Measurements from ENCODE around the gene PNLIPRP3. TPM values are rescaled to one million over a fixed set of nuclear protein-coding genes. Genes with fewer than 3 reads are reported as not detected.
A peak's percentile ranks its signal among the peaks of the same experiment; 100 is the strongest.

Gene PNLIPRP3
- total RNA-seq, 1 experiment from 2014 or later, result not detected

DNA sequence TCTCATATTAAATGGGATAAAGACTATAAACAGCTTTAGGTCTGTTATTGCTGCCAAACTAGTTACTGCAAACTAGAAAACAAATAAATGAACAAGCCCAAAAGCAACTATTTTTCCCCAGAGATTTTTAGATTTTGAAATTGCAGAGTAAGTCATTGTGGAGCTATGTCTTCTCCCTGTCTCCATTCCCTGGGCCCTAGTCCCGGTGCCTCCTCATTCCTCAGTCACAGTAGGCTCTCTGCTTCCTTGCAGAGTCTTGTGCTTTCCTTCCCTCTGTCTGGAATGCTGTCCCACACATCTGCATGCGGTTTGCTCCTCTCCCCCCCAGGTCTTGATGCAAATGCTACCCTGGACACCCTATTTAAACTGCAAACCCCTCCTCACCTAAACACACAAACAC lies 4.0 kb downstream of the PNLIPRP3 start:
- TF ChIP-seq TP53 (CRISPR knock-in tag; IDR thresholded peaks at IDR 0.05), result no peak
- TF ChIP-seq ZNF423 (CRISPR knock-in tag; IDR thresholded peaks at IDR 0.05), result no peak
- no peak for TF ChIP-seq JUN (CRISPR knock-in tag; IDR thresholded peaks at IDR 0.05)
- TF ChIP-seq RELA (CRISPR knock-in tag; IDR thresholded peaks at IDR 0.05; ENCODE audit: borderline replicate concordance), result no peak
- no peak for TF ChIP-seq ZNF532 (CRISPR knock-in tag; IDR thresholded peaks at IDR 0.05; ENCODE audit: borderline replicate concordance)
- TF ChIP-seq SMAD3 (CRISPR knock-in tag; IDR thresholded peaks at IDR 0.05; ENCODE audit: borderline replicate concordance), result no peak
- no peak for TF ChIP-seq JAZF1 (CRISPR knock-in tag; IDR thresholded peaks at IDR 0.05)
- CTCF ChIA-PET, result no interaction called here
- no peaks in the 10 kb centered on the region for H3K27me3 Mint-ChIP-seq (ENCODE audit: low read depth)
- H3K27ac Mint-ChIP-seq, result no peak overlapping the region
- POLR2A ChIA-PET, result no interaction called here
- H3K36me3 Mint-ChIP-seq, result no peaks in the 10 kb centered on the region
- H3K4me1 Mint-ChIP-seq, result no peaks in the 10 kb centered on the region
- DNase-seq (ENCODE audit: low spot score) (peak; percentile 11), ATAC-seq (peak; percentile 43; the same call in 1 of the 2 replicates)
- no peak overlapping the region for H3K4me3 Mint-ChIP-seq
- H3K9me3 Mint-ChIP-seq, result no peaks in the 10 kb centered on the region

DNA sequence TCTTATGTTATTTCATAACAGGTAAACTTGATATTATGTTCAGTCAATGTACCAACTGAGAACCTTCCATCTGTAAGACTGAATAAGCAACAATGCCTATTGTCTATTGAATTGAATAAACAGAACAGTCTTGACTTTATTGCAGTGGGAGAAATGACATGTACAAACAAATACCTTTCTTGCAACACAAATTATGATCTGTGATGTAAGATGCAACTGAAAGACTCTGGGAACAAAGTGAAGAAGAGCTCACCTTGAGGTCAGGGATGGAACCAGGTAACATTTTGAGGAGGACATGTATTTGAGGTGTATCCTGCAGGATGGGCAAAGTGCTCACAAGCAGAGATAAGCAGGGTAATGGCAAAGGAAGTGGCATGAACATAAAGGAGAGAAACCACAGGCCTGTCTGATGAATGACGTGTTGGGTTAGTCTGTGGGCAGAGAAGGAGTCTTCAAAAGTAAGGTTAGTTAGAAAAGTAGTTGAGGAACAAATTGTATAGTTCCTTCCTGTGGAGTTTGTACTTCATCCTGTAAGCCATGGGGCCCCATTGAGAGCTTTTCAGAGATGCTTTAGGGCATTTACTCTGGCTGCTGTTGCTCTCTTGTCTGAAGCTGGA lies 9.5 kb downstream of the PNLIPRP3 start:
- no peak for DNase-seq (ENCODE audit: low spot score)
- ChIA-PET POLR2A (no interaction called here), CTCF (no interaction called here)
- Mint-ChIP-seq H3K4me1 (no peaks in the 10 kb centered on the region), H3K9me3 (no peaks in the 10 kb centered on the region), H3K4me3 (no peak overlapping the region), H3K27me3 (ENCODE audit: low read depth) (no peaks in the 10 kb centered on the region), H3K27ac (no peak overlapping the region), H3K36me3 (no peaks in the 10 kb centered on the region)
- no peak for ATAC-seq
- TF ChIP-seq SMAD4 (CRISPR knock-in tag; IDR thresholded peaks at IDR 0.05), result no peak
- TF ChIP-seq RORB (CRISPR knock-in tag; IDR thresholded peaks at IDR 0.05), result no peak
- TF ChIP-seq ZNF671 (CRISPR knock-in tag; IDR thresholded peaks at IDR 0.05), result no peak
- TF ChIP-seq ESRRA (CRISPR knock-in tag; IDR thresholded peaks at IDR 0.05; ENCODE audit: borderline replicate concordance), result no peak
- TF ChIP-seq, protein P1, sequence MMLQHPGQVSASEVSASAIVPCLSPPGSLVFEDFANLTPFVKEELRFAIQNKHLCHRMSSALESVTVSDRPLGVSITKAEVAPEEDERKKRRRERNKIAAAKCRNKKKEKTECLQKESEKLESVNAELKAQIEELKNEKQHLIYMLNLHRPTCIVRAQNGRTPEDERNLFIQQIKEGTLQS (CRISPR knock-in tag; conservative IDR thresholded peaks at IDR 0.05), result no peak
- TF ChIP-seq FOXP1 (CRISPR knock-in tag; IDR thresholded peaks at IDR 0.05; ENCODE audit: borderline replicate concordance), result no peak
- TF ChIP-seq JUN (CRISPR knock-in tag; IDR thresholded peaks at IDR 0.05), result no peak
- no peak for TF ChIP-seq JAZF1 (CRISPR knock-in tag; IDR thresholded peaks at IDR 0.05)
- TF ChIP-seq, protein P2, sequence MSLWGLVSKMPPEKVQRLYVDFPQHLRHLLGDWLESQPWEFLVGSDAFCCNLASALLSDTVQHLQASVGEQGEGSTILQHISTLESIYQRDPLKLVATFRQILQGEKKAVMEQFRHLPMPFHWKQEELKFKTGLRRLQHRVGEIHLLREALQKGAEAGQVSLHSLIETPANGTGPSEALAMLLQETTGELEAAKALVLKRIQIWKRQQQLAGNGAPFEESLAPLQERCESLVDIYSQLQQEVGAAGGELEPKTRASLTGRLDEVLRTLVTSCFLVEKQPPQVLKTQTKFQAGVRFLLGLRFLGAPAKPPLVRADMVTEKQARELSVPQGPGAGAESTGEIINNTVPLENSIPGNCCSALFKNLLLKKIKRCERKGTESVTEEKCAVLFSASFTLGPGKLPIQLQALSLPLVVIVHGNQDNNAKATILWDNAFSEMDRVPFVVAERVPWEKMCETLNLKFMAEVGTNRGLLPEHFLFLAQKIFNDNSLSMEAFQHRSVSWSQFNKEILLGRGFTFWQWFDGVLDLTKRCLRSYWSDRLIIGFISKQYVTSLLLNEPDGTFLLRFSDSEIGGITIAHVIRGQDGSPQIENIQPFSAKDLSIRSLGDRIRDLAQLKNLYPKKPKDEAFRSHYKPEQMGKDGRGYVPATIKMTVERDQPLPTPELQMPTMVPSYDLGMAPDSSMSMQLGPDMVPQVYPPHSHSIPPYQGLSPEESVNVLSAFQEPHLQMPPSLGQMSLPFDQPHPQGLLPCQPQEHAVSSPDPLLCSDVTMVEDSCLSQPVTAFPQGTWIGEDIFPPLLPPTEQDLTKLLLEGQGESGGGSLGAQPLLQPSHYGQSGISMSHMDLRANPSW (CRISPR knock-in tag; conservative IDR thresholded peaks at IDR 0.05; ENCODE audit: low read depth), result no peak

GRCh38 chr10:116440330-116441030 lies 12.8 kb downstream of the PNLIPRP3 start:
- DNase-seq (ENCODE audit: low spot score), result no peak
- Mint-ChIP-seq H3K4me3 (no peak overlapping the region), H3K27me3 (ENCODE audit: low read depth) (no peaks in the 10 kb centered on the region), H3K9me3 (no peaks in the 10 kb centered on the region), H3K4me1 (no peaks in the 10 kb centered on the region), H3K27ac (no peak overlapping the region), H3K36me3 (no peaks in the 10 kb centered on the region)
- CTCF ChIA-PET, result no interaction called here
- POLR2A ChIA-PET, result no interaction called here
- ATAC-seq, result no peak
- TF ChIP-seq MXD4 (CRISPR knock-in tag; IDR thresholded peaks at IDR 0.05; ENCODE audit: borderline replicate concordance) (no peak), PREB (CRISPR knock-in tag; IDR thresholded peaks at IDR 0.05; ENCODE audit: borderline replicate concordance) (no peak), E2F5 (CRISPR knock-in tag; IDR thresholded peaks at IDR 0.05) (no peak), JAZF1 (CRISPR knock-in tag; IDR thresholded peaks at IDR 0.05) (no peak), USF1 (CRISPR knock-in tag; IDR thresholded peaks at IDR 0.05) (no peak), IRF1 (CRISPR knock-in tag; IDR thresholded peaks at IDR 0.05) (no peak), FOXJ3 (CRISPR knock-in tag; IDR thresholded peaks at IDR 0.05; ENCODE audit: borderline replicate concordance) (no peak)

Data from WTC11 (cell line).